Chondrocyte (in vitro differentiated cells): ENCODE data around the gene FOXP4. TPM values are rescaled to one million over a fixed set of nuclear protein-coding genes. Genes with fewer than 3 reads are reported as not detected.

Experiments used
- DNase-seq: peaks from one replicate; pipeline ENCODE4 v3.0.0; 2021; ENCODE audit warnings: mixed read lengths, low spot score
- H3K27ac Mint-ChIP-seq: one replicate; pipeline ENCODE4 v1.8.0; 2021; ENCODE audit warnings: mild to moderate bottlenecking, moderate library complexity, mixed read lengths; ENCODE audit not compliant: unreplicated experiment
- H3K27me3 Mint-ChIP-seq: 2 replicates; pipeline ENCODE4 v1.8.0; 2021; ENCODE audit warnings: low read depth, mixed read lengths
- H3K36me3 Mint-ChIP-seq: 2 replicates; pipeline ENCODE4 v1.8.0; 2021; ENCODE audit warnings: low read depth, mixed read lengths
- H3K4me1 Mint-ChIP-seq: 2 replicates; pipeline ENCODE4 v1.8.0; 2021; ENCODE audit warnings: low read depth, mild to moderate bottlenecking, mixed read lengths
- H3K4me3 Mint-ChIP-seq: one replicate; pipeline ENCODE4 v1.8.0; 2021; ENCODE audit warnings: mild to moderate bottlenecking, moderate library complexity, mixed read lengths; ENCODE audit not compliant: unreplicated experiment
- H3K9me3 Mint-ChIP-seq: 2 replicates; pipeline ENCODE4 v1.8.0; 2021; ENCODE audit warnings: low read depth, mixed read lengths
- CTCF ChIP-seq: fragments of 200-600 bp; sonication (generic); IDR thresholded peaks from 2 replicates; pipeline ENCODE4 v1.5.0; 2021; ENCODE audit warnings: antibody characterized with exemption, mild to moderate bottlenecking, moderate library complexity
- total RNA-seq: library from RNA; stranded (reverse); gene quantifications from 3 replicates; pipeline ENCODE4 v1.2.1, GENCODE V29; 2021

Gene FOXP4
- total RNA-seq, 1 donor from 2014 or later: 18.6 TPM

GRCh38 chr6:41638002-41638934 lies 92.1 kb downstream of the FOXP4 start, which contains the start of gene MDFI:
Gene MDFI (plus strand): TSS chr6:41638468. CDS start chr6:41638750, 282 bp downstream.
- peak; percentile 87 for DNase-seq
- Mint-ChIP-seq H3K27me3 (no peaks in the 10 kb centered on the region), H3K4me3 (peak within 1 kb of the TSS; percentile 87), H3K9me3 (no peaks in the 10 kb centered on the region), H3K36me3 (peaks cover 3% of the 10 kb centered on the region), H3K4me1 (peaks cover 79% of the 10 kb centered on the region), H3K27ac (peak within 1 kb of the TSS; percentile 84)
- no peak for TF ChIP-seq CTCF

GRCh38 chr6:41638935-41639808 lies 93.0 kb downstream of the FOXP4 start:
- H3K36me3 Mint-ChIP-seq: peaks cover 3% of the 10 kb centered on the region
- DNase-seq: peak; percentile 83
- no peaks in the 10 kb centered on the region for H3K27me3 Mint-ChIP-seq
- H3K27ac Mint-ChIP-seq: peak overlapping the region; percentile 83
- H3K4me3 Mint-ChIP-seq: peak overlapping the region; percentile 87
- H3K4me1 Mint-ChIP-seq: peaks cover 82% of the 10 kb centered on the region
- H3K9me3 Mint-ChIP-seq: no peaks in the 10 kb centered on the region
- no peak for TF ChIP-seq CTCF

- TF ChIP-seq CTCF: no peak
- Mint-ChIP-seq H3K4me3 (peak overlapping the region; percentile 87), H3K4me1 (peaks cover 82% of the 10 kb centered on the region), H3K9me3 (no peaks in the 10 kb centered on the region), H3K27me3 (no peaks in the 10 kb centered on the region), H3K27ac (peak overlapping the region; percentile 83), H3K36me3 (peaks cover 3% of the 10 kb centered on the region)
- DNase-seq: peak; percentile 75
Observed at GRCh38 chr6:41639809-41640371, 93.7 kb downstream of the FOXP4 start.

GRCh38 chr6:41640426-41640825 lies 94.2 kb downstream of the FOXP4 start:
- no peaks in the 10 kb centered on the region for H3K27me3 Mint-ChIP-seq
- peak overlapping the region; percentile 83 for H3K27ac Mint-ChIP-seq
- DNase-seq: no peak
- peaks cover 3% of the 10 kb centered on the region for H3K36me3 Mint-ChIP-seq
- H3K9me3 Mint-ChIP-seq: no peaks in the 10 kb centered on the region
- peak overlapping the region; percentile 87 for H3K4me3 Mint-ChIP-seq
- H3K4me1 Mint-ChIP-seq: peaks cover 81% of the 10 kb centered on the region
- no peak for TF ChIP-seq CTCF
